HCT116 (cell line): ENCODE data around the gene KYAT1. TPM values are rescaled to one million over a fixed set of nuclear protein-coding genes. Genes with fewer than 3 reads are reported as not detected.

Experiments
- ATAC-seq: fragments of 200-7000 bp; cut with Tn5 transposase; 2 replicates; pipeline ENCODE4 v1.9.1; 2020; ENCODE audit warnings: mild to moderate bottlenecking, moderate library complexity
- BruUV-seq: library from RNA; stranded (reverse); fragments of 400-500 nt; replicated peaks from 2 replicates; lab custom pipeline; 2021; lab: Mats Ljungman, UMichigan
- CTCF ChIA-PET: fragments of 300-600 bp; sonication (Branson Sonifier 250); formaldehyde crosslinking; loops from one replicate; lab custom pipeline; 2021; ENCODE audit warnings: antibody characterized with exemption; lab: Charles Lee
- POLR2A ChIA-PET: fragments of 300-600, 350-600 bp; sonication (Branson Sonifier 250); formaldehyde crosslinking; loops from one replicate; lab custom pipeline; 2021; ENCODE audit warnings: antibody characterized with exemption; lab: Charles Lee
- RAD21 ChIA-PET, 2 experiments: fragments of 300-600 bp; sonication (Branson Sonifier 250); formaldehyde crosslinking; loops; one replicate each; lab custom pipeline; 2023; ENCODE audit warnings: low total read pairs in 2 of 2; ENCODE audit not compliant: uncharacterized antibody in 2 of 2, unreplicated experiment in 2 of 2, low non-redundant PET in 1 of 2; lab: Charles Lee
- DNase-seq: peaks from one replicate; pipeline ENCODE4 v3.0.0-alpha.2; 2010; ENCODE audit warnings: low read depth, low spot score
- H2AFZ ChIP-seq: fragments of 200-600 bp; shearing (Covaris generic), sonication (generic); 2 replicates; pipeline ENCODE4 v1.6.1; 2017; ENCODE audit warnings: low read depth, mixed run types, mixed read lengths, antibody characterized with exemption, low read length; ENCODE audit not compliant: poor library complexity, severe bottlenecking
- H3K27ac ChIP-seq: 2 replicates; pipeline ENCODE4 v1.5.1; 2012; ENCODE audit warnings: low read depth, low read length
- H3K27me3 ChIP-seq: fragments of 200-600 bp; sonication (generic); 2 replicates; pipeline ENCODE4 v1.6.1; 2016; ENCODE audit warnings: mixed run types, low read length, mixed read lengths; ENCODE audit not compliant: insufficient read depth
- H3K36me3 ChIP-seq, 2 experiments: fragments of 200-500 bp in 1 of 2; fragments of 200-600 bp in 1 of 2; sonication (Bioruptor generic) in 1 of 2; sonication (generic) in 1 of 2; 2 replicates each; pipeline versions ENCODE4 v1.5.1 to v1.6.1; 2014 to 2016; ENCODE audit warnings: low read length in 2 of 2, inconsistent platforms in 1 of 2, mixed read lengths in 1 of 2, mixed run types in 1 of 2; ENCODE audit not compliant: insufficient read depth in 2 of 2, control insufficient read depth in 1 of 2
- H3K4me1 ChIP-seq, 2 experiments: fragments of 200-600 bp in 1 of 2; sonication (generic) in 1 of 2; 2 replicates each; pipeline versions ENCODE4 v1.5.1 to v1.6.1; 2012 to 2017; ENCODE audit warnings: low read length in 2 of 2, inconsistent platforms in 1 of 2, mild to moderate bottlenecking in 1 of 2, mixed read lengths in 1 of 2, mixed run types in 1 of 2, moderate library complexity in 1 of 2; ENCODE audit not compliant: insufficient read depth in 2 of 2, control insufficient read depth in 1 of 2
- H3K4me2 ChIP-seq: fragments of 200-600 bp; sonication (generic); 2 replicates; pipeline ENCODE4 v1.6.1; 2017; ENCODE audit warnings: mixed run types, low read length, mixed read lengths
- H3K4me3 ChIP-seq, 2 experiments: fragments of 200-600 bp in 1 of 2; sonication (generic) in 1 of 2; replicated peaks in 1 of 2; 2 replicates each; pipeline ENCODE4 v1.5.1; 2011 to 2016; ENCODE audit warnings: low read length in 2 of 2, control low read depth in 1 of 2, low read depth in 1 of 2, mild to moderate bottlenecking in 1 of 2, mixed read lengths in 1 of 2, mixed run types in 1 of 2
- H3K79me2 ChIP-seq: fragments of 200-600 bp; sonication (generic); 2 replicates; pipeline ENCODE4 v1.6.1; 2017; ENCODE audit warnings: mild to moderate bottlenecking, mixed run types, low read length, moderate library complexity, mixed read lengths; ENCODE audit not compliant: insufficient read depth
- H3K9ac ChIP-seq: fragments of 200-600 bp; sonication (generic); 2 replicates; pipeline ENCODE4 v1.6.1; 2016; ENCODE audit warnings: low read length, mixed read lengths
- H3K9me2 ChIP-seq: fragments of 200-600 bp; sonication (generic), shearing (Covaris generic); 2 replicates; pipeline ENCODE4 v1.6.1; 2017; ENCODE audit warnings: mixed run types, mild to moderate bottlenecking, moderate library complexity; ENCODE audit not compliant: insufficient read depth
- H3K9me3 ChIP-seq, 2 experiments: fragments of 200-500 bp in 1 of 2; fragments of 200-600 bp in 1 of 2; sonication (Bioruptor generic) in 1 of 2; sonication (generic) in 1 of 2; 2 replicates each; pipeline ENCODE4 v1.6.1; 2014 to 2017; ENCODE audit warnings: low read length in 2 of 2, mixed read lengths in 2 of 2, inconsistent platforms in 1 of 2, low read depth in 1 of 2, mild to moderate bottlenecking in 1 of 2, mixed run types in 1 of 2, moderate library complexity in 1 of 2; ENCODE audit not compliant: control insufficient read depth in 1 of 2, insufficient read depth in 1 of 2
- H4K20me1 ChIP-seq: fragments of 200-600 bp; sonication (generic), shearing (Covaris generic); 2 replicates; pipeline ENCODE4 v1.6.1; 2017; ENCODE audit warnings: mixed run types, mild to moderate bottlenecking, moderate library complexity; ENCODE audit not compliant: insufficient read depth
- CBX3 ChIP-seq: IDR thresholded peaks from 2 replicates; pipeline ENCODE4 v1.6.1; 2012; ENCODE audit warnings: low read depth
- EZH2 ChIP-seq: fragments of 200-600 bp; sonication (generic); IDR thresholded peaks from 2 replicates; pipeline ENCODE4 v1.6.1; 2017; ENCODE audit warnings: antibody characterized with exemption, mixed run types
- FOSL1 ChIP-seq: IDR thresholded peaks from 2 replicates; pipeline ENCODE4 v1.6.1; 2012; ENCODE audit warnings: low read depth
- POLR2AphosphoS5 ChIP-seq: IDR thresholded peaks from 2 replicates; pipeline ENCODE4 v1.6.1; 2011; ENCODE audit warnings: mild to moderate bottlenecking, low read depth, low read length, moderate library complexity
- RAD21 ChIP-seq: IDR thresholded peaks from 2 replicates; pipeline ENCODE4 v1.6.1; 2012; ENCODE audit warnings: low read depth, mild to moderate bottlenecking
- YY1 ChIP-seq: IDR thresholded peaks from 2 replicates; pipeline ENCODE4 v1.6.1; 2011; ENCODE audit warnings: low read length, low read depth, moderate library complexity, mild to moderate bottlenecking; ENCODE audit not compliant: insufficient replicate concordance; ENCODE audit errors: extremely low read depth
- ZNF274 ChIP-seq: fragments of 200-500 bp; sonication (Bioruptor generic); IDR thresholded peaks from 2 replicates; pipeline ENCODE4 v1.6.1; 2014; ENCODE audit warnings: mild to moderate bottlenecking, low read depth, low read length, inconsistent platforms
- intact Hi-C: fragments of 100-400 bp; cut with micrococcal nuclease; formaldehyde crosslinking; loops from 2 replicates; pipeline ENCODE4 v1.10.0; 2022
- total RNA-seq: library from RNA; stranded (reverse); gene quantifications from one replicate; pipeline ENCODE4 v1.2.1, GENCODE V29; 2021; ENCODE audit not compliant: unreplicated experiment
- TF ChIP-seq, protein P1 (sequence below): IDR thresholded peaks from 2 replicates; pipeline ENCODE4 v1.6.1; 2011; ENCODE audit warnings: mild to moderate bottlenecking, low read length, moderate library complexity; ENCODE audit not compliant: insufficient replicate concordance; ENCODE audit errors: extremely low read depth

The KYAT1 gene
- total RNA-seq, 1 experiment from 2014 or later, result 10.1 TPM

DNA sequence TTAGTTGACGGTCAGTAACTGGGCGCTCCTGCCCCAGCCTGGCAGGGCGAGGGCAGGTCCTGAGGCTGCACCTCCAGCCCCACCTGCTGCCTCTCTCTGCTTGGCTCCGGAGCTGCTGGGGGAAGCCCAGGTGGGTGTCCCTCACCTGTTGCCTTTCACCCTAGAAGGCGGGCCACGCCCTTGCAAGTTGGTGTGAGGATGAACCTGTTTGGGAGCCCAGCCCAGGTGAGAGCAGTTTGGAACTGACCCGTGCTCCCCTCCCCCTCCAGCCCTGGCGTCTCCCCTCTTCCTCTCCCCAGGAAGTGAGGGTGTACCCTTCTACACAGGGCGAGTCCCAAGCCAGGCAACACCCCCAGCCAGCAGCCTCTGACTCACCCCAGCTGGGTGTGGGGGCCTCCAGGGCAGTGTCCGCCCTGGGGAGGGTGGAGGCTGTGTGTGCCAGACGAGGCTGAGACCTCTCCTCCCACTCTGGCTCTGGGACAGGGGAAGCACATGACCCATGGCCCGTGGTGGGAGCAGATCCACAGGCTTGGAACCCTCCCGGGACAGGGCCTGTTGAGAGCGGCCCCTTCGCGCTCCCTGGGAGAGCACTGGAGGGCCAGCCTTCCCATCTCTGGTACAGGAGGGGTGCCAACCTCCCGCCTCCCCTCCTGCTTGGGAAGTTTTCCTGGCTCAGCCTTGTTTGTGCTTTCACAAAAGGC is 10.6 kb upstream of the KYAT1 start:
- Histone ChIP-seq H4K20me1 (no peaks in the 10 kb centered on the region), H3K4me2 (peak overlapping the region; percentile 49), H3K27me3 (no peaks in the 10 kb centered on the region), H3K9ac (peak overlapping the region; percentile 27; the same call in 1 of the 2 replicates), H3K9me2 (no peaks in the 10 kb centered on the region), H3K9me3 (no peaks in the 10 kb centered on the region), H3K79me2 (peaks cover 6% of the 10 kb centered on the region; the same call in 1 of the 2 replicates)
- RAD21 ChIA-PET, result no interaction called here
- intact Hi-C loops, result no loop called here
- POLR2A ChIA-PET, result no interaction called here
- ATAC-seq, result peak; percentile 73
- CTCF ChIA-PET, result no interaction called here
- TF ChIP-seq FOSL1 (no peak; the same call in 1 of the 2 replicates), POLR2AphosphoS5 (0 out of 2 replicates have a peak, but pooled peaks have one; percentile 15), EZH2 (no peak), RAD21 (no peak), ZNF274 (no peak), YY1 (no peak), CBX3 (no peak)
- TF ChIP-seq, protein P1, sequence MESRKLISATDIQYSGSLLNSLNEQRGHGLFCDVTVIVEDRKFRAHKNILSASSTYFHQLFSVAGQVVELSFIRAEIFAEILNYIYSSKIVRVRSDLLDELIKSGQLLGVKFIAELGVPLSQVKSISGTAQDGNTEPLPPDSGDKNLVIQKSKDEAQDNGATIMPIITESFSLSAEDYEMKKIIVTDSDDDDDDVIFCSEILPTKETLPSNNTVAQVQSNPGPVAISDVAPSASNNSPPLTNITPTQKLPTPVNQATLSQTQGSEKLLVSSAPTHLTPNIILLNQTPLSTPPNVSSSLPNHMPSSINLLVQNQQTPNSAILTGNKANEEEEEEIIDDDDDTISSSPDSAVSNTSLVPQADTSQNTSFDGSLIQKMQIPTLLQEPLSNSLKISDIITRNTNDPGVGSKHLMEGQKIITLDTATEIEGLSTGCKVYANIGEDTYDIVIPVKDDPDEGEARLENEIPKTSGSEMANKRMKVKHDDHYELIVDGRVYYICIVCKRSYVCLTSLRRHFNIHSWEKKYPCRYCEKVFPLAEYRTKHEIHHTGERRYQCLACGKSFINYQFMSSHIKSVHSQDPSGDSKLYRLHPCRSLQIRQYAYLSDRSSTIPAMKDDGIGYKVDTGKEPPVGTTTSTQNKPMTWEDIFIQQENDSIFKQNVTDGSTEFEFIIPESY, result no peak
- TF ChIP-seq, all 23 proteins: peak for 1
- no TSS peak for BruUV-seq
- Histone ChIP-seq H2AFZ (no peak overlapping the region), H3K36me3 (peaks cover 4 to 9% of the 10 kb centered on the region in 2 experiments; a peak in 3 of 4 replicates), H3K4me3 (0 out of 4 replicates have a peak overlapping the region, but pooled peaks of 1 of the 2 experiments have one; percentile 2), H3K27ac (peak overlapping the region; percentile 13; the same call in 1 of the 2 replicates), H3K4me1 (peaks cover 3 to 21% of the 10 kb centered on the region in 2 experiments; a peak in 3 of 4 replicates)
- no peak for DNase-seq
